ENCODE measurements around the gene ABCA3. TPM values are rescaled to one million over a fixed set of nuclear protein-coding genes. Genes with fewer than 3 reads are reported as not detected.

ABCA3 gene
- total and polyA plus RNA-seq, 2 of the 8 experiments (the other 6 are each of a cell fraction or from before 2014, with no cell fraction given) = 5.7 to 7.9 TPM

- Histone ChIP-seq H2BK5ac (ENCODE audit: low read depth, low read length) (no peak overlapping the region), H4K8ac (ENCODE audit: extremely low read depth, insufficient read depth, low read length) (no peak overlapping the region), H3K56ac (replicated peaks; ENCODE audit: insufficient read length, low read depth, low read length) (no peak overlapping the region), H3K14ac (ENCODE audit: insufficient read length) (no peak overlapping the region), H2AK5ac (ENCODE audit: low read depth, low read length) (no peak overlapping the region), H3K9me3 (ENCODE audit: insufficient read depth in 2 of 2, low read depth in 1 of 2, low read length in 1 of 2) (no peaks in the 10 kb centered on the region), H3K9ac (replicated peaks in 1 of 4; ENCODE audit: extremely low read depth in 1 of 4, low read depth in 3 of 4, low read length in 3 of 4) (no peak overlapping the region), H3K27ac (ENCODE audit: low read depth, low read length) (no peak overlapping the region), H3K79me1 (ENCODE audit: low read depth, low read length) (no peaks in the 10 kb centered on the region), H2BK20ac (ENCODE audit: low read length) (no peak overlapping the region), H3K4ac (replicated peaks; ENCODE audit: insufficient read length, low read depth, low read length) (no peak overlapping the region), H3K18ac (ENCODE audit: extremely low read depth, low read length) (no peak overlapping the region), H4K5ac (ENCODE audit: insufficient read length, low read depth, low read length) (no peak overlapping the region), H3K23ac (ENCODE audit: insufficient read length) (no peak overlapping the region), H3K4me2 (ENCODE audit: insufficient read depth in 1 of 2, low read depth in 2 of 2, low read length in 2 of 2) (no peak overlapping the region), H3K23me2 (ENCODE audit: low read depth, low read length) (no peaks in the 10 kb centered on the region; the same call in 1 of the 2 replicates), H3K27me3 (replicated peaks in 1 of 4; ENCODE audit: control insufficient read depth in 3 of 4, extremely low read depth in 1 of 4, insufficient read depth in 3 of 4, low read length in 3 of 4) (no peaks in the 10 kb centered on the region; a peak in 1 of 7 replicates), H2BK120ac (replicated peaks; ENCODE audit: low read depth, low read length) (no peak overlapping the region), H4K91ac (replicated peaks; ENCODE audit: insufficient read length, low read length) (no peak overlapping the region), H2BK15ac (ENCODE audit: low read length) (no peak overlapping the region), H4K20me1 (replicated peaks in 1 of 2; ENCODE audit: control insufficient read depth in 1 of 2, insufficient read depth in 2 of 2, low read length in 2 of 2) (no peaks in the 10 kb centered on the region), H2AFZ (ENCODE audit: low read length) (no peak overlapping the region), H3K36me3 (ENCODE audit: control insufficient read depth in 2 of 4, insufficient read depth in 4 of 4, low read length in 3 of 4) (no peaks in the 10 kb centered on the region), H2BK12ac (ENCODE audit: low read depth, low read length) (no peak overlapping the region), H3K4me1 (replicated peaks in 1 of 4; ENCODE audit: control insufficient read depth in 3 of 4, insufficient read depth in 4 of 4, low read length in 3 of 4) (no peaks in the 10 kb centered on the region), H3K4me3 (ENCODE audit: extremely low read depth in 1 of 4, insufficient read depth in 2 of 4, low read depth in 3 of 4, low read length in 4 of 4) (no peak overlapping the region), H3K79me2 (ENCODE audit: control insufficient read depth in 1 of 2, insufficient read depth in 2 of 2, low read length in 2 of 2) (no peaks in the 10 kb centered on the region)
- 77% methylated on average over 3 of the region's 3 CpGs; no CpG with 5 or more reads in 1 of the 2 experiments for WGBS, 2 experiments (ENCODE audit: extremely low coverage in 1 of 2, insufficient coverage in 1 of 2, insufficient read length in 1 of 2, insufficient replicate concordance in 2 of 2, low coverage in 1 of 2, low lambda C conversion rate in 2 of 2, missing lambda C conversion rate in 1 of 2)
- ChIA-PET POLR2A (ENCODE audit: partially characterized antibody) (no interaction called here), CTCF (ENCODE audit: partially characterized antibody) (interaction anchor here (0.7 to 1.6 kb wide), 5 partner anchors 19 to 61 kb away, joined by 3 to 5 read pairs (median 3); no protein-coding TSS in a partner anchor)
- FAIRE-seq (no peak), DNase-seq (ENCODE audit: low read depth in 1 of 2, low spot score in 2 of 2) (no peak)
- TF ChIP-seq SP4 (IDR thresholded peaks at IDR 0.05; ENCODE audit: low read length) = no peak
- no peak for TF ChIP-seq HDAC6 (IDR thresholded peaks at IDR 0.05; ENCODE audit: low read depth, low read length)
- no peak for TF ChIP-seq PHF8 (conservative IDR thresholded peaks at IDR 0.05; ENCODE audit: low read depth, low read length)
- TF ChIP-seq TBP (IDR thresholded peaks at IDR 0.05; ENCODE audit: low read depth, low read length) = no peak
- no peak for TF ChIP-seq EGR1 (IDR thresholded peaks at IDR 0.05; ENCODE audit: borderline replicate concordance, low read depth, low read length)
- no peak for TF ChIP-seq KDM4A (IDR thresholded peaks at IDR 0.05; ENCODE audit: low read depth, low read length, severe bottlenecking)
- TF ChIP-seq GTF2F1 (IDR thresholded peaks at IDR 0.05; ENCODE audit: borderline replicate concordance, low read depth, low read length) = no peak
- no peak for TF ChIP-seq RFX5 (IDR thresholded peaks at IDR 0.05; ENCODE audit: borderline replicate concordance, low read depth, low read length)
- no peak for TF ChIP-seq CTCF (IDR thresholded peaks at IDR 0.05; ENCODE audit: control extremely low read depth in 1 of 3, insufficient read depth in 1 of 3, low read depth in 1 of 3, low read length in 3 of 3)
- no peak for TF ChIP-seq E2F6 (IDR thresholded peaks at IDR 0.05)
- TF ChIP-seq KDM1A (IDR thresholded peaks at IDR 0.05; ENCODE audit: borderline replicate concordance, low read length) = no peak
- TF ChIP-seq CEBPB (IDR thresholded peaks at IDR 0.05; ENCODE audit: low read depth, low read length) = no peak
Observed at GRCh38 chr16:2362218-2362617, 21.7 kb upstream of the ABCA3 start.

All from H1 (cell line).